Astrocyte (in vitro differentiated cells and primary cell): ENCODE data around the gene CNTNAP2.

Experiments used
- EZH2 ChIP-seq: IDR thresholded peaks from 2 replicates; pipeline ENCODE4 v1.6.1; 2012; ENCODE audit warnings: mild to moderate bottlenecking, low read length, inconsistent platforms; ENCODE audit not compliant: insufficient read depth
- TF ChIP-seq, protein P1 (sequence below): IDR thresholded peaks from 2 replicates; pipeline ENCODE4 v1.5.1; 2011; ENCODE audit warnings: low read depth, mild to moderate bottlenecking, inconsistent platforms, low read length, moderate library complexity; ENCODE audit not compliant: insufficient read depth

DNA sequence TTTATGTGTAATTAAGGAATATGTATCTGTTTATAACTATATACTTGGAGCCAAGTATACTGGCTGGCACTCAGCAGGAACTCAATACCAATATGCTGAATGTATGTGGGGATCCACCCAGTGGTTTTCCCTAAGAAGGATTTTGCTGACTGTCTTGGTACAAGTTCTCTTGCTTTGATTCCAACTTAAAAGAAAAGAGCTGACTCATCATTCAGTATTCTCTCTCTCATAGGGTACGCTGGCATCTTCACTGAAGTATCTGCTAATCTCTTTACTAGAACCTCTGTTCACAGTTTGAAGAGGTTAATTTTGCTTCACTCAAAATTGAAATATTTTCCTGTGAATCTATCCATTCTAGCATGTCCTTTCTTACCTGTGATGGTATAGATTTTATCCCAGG lies 1044.8 kb downstream of the CNTNAP2 start:
- TF ChIP-seq, protein P1, sequence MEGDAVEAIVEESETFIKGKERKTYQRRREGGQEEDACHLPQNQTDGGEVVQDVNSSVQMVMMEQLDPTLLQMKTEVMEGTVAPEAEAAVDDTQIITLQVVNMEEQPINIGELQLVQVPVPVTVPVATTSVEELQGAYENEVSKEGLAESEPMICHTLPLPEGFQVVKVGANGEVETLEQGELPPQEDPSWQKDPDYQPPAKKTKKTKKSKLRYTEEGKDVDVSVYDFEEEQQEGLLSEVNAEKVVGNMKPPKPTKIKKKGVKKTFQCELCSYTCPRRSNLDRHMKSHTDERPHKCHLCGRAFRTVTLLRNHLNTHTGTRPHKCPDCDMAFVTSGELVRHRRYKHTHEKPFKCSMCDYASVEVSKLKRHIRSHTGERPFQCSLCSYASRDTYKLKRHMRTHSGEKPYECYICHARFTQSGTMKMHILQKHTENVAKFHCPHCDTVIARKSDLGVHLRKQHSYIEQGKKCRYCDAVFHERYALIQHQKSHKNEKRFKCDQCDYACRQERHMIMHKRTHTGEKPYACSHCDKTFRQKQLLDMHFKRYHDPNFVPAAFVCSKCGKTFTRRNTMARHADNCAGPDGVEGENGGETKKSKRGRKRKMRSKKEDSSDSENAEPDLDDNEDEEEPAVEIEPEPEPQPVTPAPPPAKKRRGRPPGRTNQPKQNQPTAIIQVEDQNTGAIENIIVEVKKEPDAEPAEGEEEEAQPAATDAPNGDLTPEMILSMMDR: no peak
- TF ChIP-seq EZH2: no peak
